ENCODE results near the gene GPATCH8. TPM values are rescaled to one million over a fixed set of nuclear protein-coding genes. Genes with fewer than 3 reads are reported as not detected.

GPATCH8 gene
- total and polyA plus RNA-seq, 2 of the 8 experiments (the other 6 are each of a cell fraction or from before 2014, with no cell fraction given), result 20.5 to 58.1 TPM

GRCh38 chr17:44530896-44531418, 27.8 kb upstream of the GPATCH8 start (continued):
- no peak for TF ChIP-seq BACH1 (IDR thresholded peaks at IDR 0.05; ENCODE audit: low read length)
- no peak for TF ChIP-seq MAFK (IDR thresholded peaks at IDR 0.05; ENCODE audit: low read depth, low read length)
- TF ChIP-seq SP1 (IDR thresholded peaks at IDR 0.05; ENCODE audit: low read depth, low read length), result no peak
- no peak for TF ChIP-seq ASH2L (IDR thresholded peaks at IDR 0.05; ENCODE audit: low read length)

Measured in H1 (cell line).